ENCODE data around the gene TNFRSF14. TPM values are rescaled to one million over a fixed set of nuclear protein-coding genes. Genes with fewer than 3 reads are reported as not detected.

Gene TNFRSF14
- polyA plus RNA-seq, 4 donors = 18.8 to 24.3 (median 21.3) TPM

- no peak for DNase-seq (ENCODE audit: low read depth in 4 of 4, low spot score in 3 of 4)
Measured at GRCh38 chr1:2523191-2523890, 32.8 kb upstream of the TNFRSF14 start.

- DNase-seq (ENCODE audit: low read depth in 4 of 4, low spot score in 3 of 4) = no peak
Measured at GRCh38 chr1:2523891-2524609, 32.1 kb upstream of the TNFRSF14 start.

GRCh38 chr1:2525572-2525919, 30.6 kb upstream of the TNFRSF14 start:
- no peak for DNase-seq (ENCODE audit: low read depth in 4 of 4, low spot score in 3 of 4)

- DNase-seq (ENCODE audit: low read depth in 4 of 4, low spot score in 3 of 4) = peak in 3 of 4 donors; percentile 85 to 88 (median 88)
Measured at GRCh38 chr1:2525920-2526823, 30.0 kb upstream of the TNFRSF14 start, which contains the start of gene PANK4. Gene PANK4 (minus strand): TSS chr1:2526596. CDS start chr1:2526587, 9 bp downstream.

GRCh38 chr1:2526824-2527555, 29.2 kb upstream of the TNFRSF14 start:
- DNase-seq (ENCODE audit: low read depth in 4 of 4, low spot score in 3 of 4) = no peak

GRCh38 chr1:2527556-2527860, 28.7 kb upstream of the TNFRSF14 start:
- DNase-seq (ENCODE audit: low read depth in 4 of 4, low spot score in 3 of 4) = no peak

- DNase-seq (ENCODE audit: low read depth in 4 of 4, low spot score in 3 of 4) = no peak
Measured at GRCh38 chr1:2528016-2528415, 28.2 kb upstream of the TNFRSF14 start.

- no peak for DNase-seq (ENCODE audit: low read depth in 4 of 4, low spot score in 3 of 4)
Measured at GRCh38 chr1:2528611-2528965, 27.6 kb upstream of the TNFRSF14 start.

- DNase-seq (ENCODE audit: low read depth in 4 of 4, low spot score in 3 of 4) = no peak
Measured at GRCh38 chr1:2528966-2529783, 27.0 kb upstream of the TNFRSF14 start.

- DNase-seq (ENCODE audit: low read depth in 4 of 4, low spot score in 3 of 4) = no peak
Measured at GRCh38 chr1:2529784-2530512, 26.2 kb upstream of the TNFRSF14 start, which contains the start of gene HES5. Gene HES5 (minus strand): TSS chr1:2530263. CDS start chr1:2530164, 99 bp downstream.

GRCh38 chr1:2530513-2531361, 25.4 kb upstream of the TNFRSF14 start:
- no peak for DNase-seq (ENCODE audit: low read depth in 4 of 4, low spot score in 3 of 4)

GRCh38 chr1:2532485-2533160, 23.5 kb upstream of the TNFRSF14 start:
- DNase-seq (ENCODE audit: low read depth in 4 of 4, low spot score in 3 of 4) = no peak

- no peak for DNase-seq (ENCODE audit: low read depth in 4 of 4, low spot score in 3 of 4)
Measured at GRCh38 chr1:2533365-2533764, 22.8 kb upstream of the TNFRSF14 start.

- no peak for DNase-seq (ENCODE audit: low read depth in 4 of 4, low spot score in 3 of 4)
Measured at GRCh38 chr1:2534315-2534686, 21.9 kb upstream of the TNFRSF14 start.

GRCh38 chr1:2534687-2535441, 21.3 kb upstream of the TNFRSF14 start:
- no peak for DNase-seq (ENCODE audit: low read depth in 4 of 4, low spot score in 3 of 4)

GRCh38 chr1:2535455-2535854, 20.7 kb upstream of the TNFRSF14 start:
- DNase-seq (ENCODE audit: low read depth in 4 of 4, low spot score in 3 of 4) = no peak

GRCh38 chr1:2535981-2536380, 20.2 kb upstream of the TNFRSF14 start:
- DNase-seq (ENCODE audit: low read depth in 4 of 4, low spot score in 3 of 4) = no peak
